Stimulated activated CD4-positive, alpha-beta T cell treated with anti-CD3 and anti-CD28 coated beads, Interleukin-15, amount 100 ng/mL, for 48 hours (primary cell): Measurements from ENCODE around the gene TBC1D9.

Experiments used
- DNase-seq, 2 donors: peaks; one replicate each; pipeline ENCODE4 v3.0.0-alpha.2; 2020; ENCODE audit warnings: low read depth in 2 of 2

TBC1D9 gene

DNA sequence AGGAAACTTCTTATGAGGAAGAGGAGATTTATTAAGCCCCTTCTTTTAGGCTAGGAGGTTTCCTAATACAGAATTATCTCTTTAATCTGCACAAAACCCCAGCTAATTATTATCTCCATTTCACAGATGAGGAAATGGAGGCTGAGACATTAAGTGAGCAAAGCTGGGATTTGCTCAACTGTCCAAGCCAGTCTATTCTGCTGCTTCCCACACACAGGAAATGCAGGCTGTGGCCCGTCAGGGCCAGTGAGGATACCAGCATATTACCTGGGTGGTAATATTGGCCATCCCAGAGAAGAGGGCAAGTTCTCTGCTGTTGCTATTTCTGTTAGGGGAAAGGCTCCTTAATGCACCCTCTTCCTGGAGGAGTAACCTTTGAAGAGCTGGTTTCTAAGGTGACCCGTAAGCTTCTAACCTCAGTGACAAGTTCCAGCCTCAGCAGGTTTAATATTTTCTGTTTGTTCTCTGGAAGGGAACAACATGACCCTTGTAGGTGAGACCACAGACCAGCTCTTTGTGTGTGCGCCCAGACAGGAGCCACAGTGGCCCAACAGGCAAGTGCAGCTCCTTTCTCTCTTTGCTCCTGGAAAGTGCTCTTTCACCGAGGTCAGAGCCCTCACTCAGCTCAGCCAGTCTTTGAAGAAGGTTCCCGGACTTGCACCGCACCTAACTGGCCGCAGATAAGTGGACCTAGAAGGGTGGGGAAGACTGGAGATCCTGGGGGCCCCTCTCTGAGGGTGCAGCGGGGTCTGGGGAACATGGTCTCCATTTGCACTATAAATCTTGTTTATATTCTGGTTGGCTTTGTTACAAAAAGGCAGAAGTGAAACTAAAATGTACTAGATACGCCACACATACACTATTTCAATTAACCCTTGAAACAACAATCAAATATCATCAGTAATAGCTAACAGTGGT lies 35.5 kb downstream of the TBC1D9 start:
- no peak for DNase-seq

DNA sequence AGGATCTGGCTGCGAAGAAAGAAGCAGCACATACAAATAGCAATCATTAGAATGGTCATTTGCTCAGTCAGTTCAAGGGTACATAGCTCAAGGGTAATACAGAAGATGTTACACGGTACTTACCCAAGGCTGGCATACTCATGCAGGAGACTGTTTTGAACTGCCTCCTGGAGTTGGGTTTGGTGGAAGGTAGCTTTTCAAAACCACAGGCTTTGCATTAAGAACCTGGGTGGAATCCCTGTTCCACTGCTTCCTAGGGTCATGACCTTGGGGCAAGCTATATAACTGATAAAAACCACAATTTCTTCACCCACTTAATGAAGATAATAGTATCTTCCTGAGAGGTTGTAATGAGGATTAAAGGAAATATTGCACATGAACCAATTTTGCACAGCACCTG lies 36.5 kb downstream of the TBC1D9 start:
- DNase-seq, result no peak

DNA sequence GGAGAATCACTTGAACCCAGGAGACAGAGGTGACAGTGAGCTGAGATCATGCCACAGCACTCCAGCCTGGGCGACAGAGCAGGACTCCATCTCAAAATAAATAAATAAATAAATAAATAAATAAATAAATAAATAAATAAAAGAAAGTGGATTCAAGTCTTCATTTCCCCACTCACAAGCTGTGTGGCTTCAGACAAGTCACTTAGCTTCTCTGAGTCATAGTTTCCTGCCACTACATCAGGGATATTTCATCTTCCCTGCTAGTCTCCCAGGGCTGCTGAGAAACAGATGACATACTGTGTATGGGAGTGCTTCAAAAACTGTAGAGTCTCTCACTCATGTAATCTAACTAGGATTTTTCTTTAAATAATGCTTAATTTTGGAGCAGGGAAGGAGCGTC lies 37.2 kb downstream of the TBC1D9 start:
- DNase-seq, result no peak

DNA sequence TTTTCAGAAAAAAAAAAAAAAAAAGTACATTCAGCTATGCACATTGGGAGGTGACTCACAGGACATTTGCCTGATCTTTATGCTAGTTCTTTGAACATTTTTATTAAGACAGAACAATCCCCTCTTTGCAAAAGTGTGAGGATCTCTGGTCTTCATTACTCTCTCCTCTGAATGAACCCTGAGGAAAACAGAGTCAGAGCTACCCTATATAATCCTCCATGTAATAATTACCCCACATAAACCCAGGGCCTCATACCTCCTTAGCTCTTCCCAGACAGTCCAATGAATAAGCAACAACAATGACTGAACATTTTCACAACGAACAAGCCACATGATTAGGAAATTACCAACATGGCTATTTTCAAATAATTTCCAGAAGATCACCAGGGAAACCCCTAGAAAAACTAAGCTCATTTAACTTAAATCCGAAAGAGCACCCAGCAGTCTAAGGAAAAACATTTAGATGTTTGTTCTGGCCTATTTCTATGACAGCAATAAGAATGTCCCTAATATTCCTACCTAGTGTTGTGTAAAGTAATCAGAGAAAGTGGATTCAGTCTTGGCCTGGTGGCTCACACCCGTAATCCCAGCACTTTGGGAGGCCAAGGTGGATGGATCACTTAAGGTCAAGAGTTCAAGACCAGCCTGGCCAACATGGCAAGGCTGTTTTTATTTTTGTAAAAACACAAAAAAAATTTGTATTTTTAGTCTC lies 37.8 kb downstream of the TBC1D9 start:
- DNase-seq, result no peak

DNA sequence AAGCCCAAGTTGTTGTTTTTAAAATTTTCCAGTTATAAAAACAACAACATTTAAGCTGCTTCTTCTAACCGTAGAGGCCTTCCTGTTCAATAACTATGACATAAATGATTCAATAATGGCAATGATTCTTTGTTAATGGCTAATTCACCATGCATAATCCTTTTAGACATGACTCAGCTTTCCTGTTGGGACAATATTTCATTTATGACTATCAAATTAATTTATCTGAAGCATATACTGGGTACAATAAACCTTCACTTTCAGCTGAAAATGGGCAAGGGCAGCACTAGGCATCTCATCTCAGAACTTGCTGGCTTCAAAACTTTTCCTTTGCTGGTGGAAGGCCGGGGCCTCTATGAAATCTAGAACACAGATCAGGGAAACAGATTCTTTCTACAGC lies 38.9 kb downstream of the TBC1D9 start:
- DNase-seq, result no peak

DNA sequence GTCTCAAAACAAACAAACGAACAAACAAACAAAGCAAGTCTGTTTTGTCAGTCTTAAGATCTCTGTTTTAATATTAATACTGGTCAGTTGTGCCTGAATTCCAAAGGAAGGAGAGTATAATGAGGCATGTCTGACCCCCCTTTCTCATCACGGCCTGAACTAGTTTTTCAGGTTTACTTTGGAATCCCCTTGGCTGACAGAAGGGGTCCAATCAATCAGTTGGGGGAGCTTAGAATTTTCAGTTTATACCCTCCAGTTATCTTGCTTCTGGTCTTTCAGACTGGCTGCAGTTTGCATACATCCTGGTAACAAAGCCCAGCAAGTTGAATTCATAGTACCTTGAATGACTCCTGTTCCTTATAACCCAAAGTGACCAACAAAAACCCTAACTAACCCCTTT lies 41.1 kb downstream of the TBC1D9 start:
- no peak for DNase-seq

DNA sequence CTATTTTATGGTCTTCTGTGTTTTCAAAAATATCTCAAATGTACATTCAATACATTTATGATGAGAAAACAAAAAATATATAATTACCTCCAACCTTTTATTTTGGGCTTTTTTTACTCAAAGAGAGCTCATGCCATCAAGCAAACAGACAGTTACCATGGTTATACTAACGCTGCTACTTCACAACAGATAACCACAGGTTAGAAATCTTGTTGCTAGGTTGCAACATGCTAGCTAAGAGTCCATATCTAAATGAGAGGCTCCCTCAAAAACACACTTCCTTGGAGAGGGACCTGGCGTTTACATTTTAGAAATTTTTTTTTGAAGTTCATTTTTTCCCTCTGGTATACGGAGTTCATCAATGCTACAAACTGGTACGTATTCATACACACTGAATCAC lies 44.3 kb downstream of the TBC1D9 start:
- no peak for DNase-seq

DNA sequence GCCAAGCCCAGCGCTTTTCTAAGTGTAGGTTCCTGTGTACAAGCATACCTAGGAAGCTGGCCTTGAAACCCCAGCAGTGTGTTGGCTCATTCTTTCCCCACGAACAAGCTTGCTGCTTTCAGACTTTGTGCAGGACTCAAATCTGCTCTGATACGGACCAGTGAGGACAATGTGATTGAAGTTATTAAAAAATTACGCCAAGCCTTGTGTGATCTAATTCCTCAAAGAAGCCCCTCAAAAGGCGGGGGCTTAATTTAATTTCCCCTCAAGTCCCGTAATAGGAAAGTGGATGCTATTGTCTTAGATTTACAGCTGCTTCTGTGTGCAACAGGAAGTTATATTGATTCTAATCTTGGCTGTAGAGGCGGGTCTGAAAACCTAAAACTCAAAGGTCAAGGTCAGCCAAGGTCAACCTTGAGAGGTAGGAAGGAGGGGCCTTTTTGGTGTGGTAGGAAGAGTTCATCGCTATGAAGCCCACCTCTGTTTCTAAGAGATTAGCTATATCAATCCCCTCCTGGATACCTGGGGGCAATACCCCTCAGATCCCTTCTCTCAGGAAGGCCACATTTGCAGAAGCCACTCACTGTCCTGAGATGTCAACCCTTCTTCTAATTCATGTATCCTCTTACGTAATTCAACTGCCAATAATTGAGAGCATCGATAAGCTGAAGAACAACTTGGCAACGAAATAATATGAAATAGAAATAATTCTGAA lies 45.1 kb downstream of the TBC1D9 start:
- no peak for DNase-seq

DNA sequence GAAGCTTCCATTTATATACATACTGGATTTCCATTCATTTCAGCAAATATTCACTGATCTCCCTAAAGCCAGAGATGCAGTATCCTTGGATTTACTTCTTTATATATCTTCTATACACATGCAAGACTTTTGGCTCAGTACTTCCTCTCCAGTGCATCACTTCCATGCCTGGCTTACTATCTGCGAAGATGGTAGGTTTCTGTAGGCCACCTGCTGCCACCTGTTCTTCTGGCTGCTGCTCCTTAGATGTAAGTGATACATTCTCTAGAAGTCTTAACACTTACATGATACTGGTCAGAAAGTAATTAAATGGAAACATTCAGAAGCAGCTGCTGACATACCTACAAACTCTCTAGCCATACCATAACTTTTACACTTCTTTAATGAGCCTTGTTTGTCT lies 48.9 kb downstream of the TBC1D9 start:
- no peak for DNase-seq

DNA sequence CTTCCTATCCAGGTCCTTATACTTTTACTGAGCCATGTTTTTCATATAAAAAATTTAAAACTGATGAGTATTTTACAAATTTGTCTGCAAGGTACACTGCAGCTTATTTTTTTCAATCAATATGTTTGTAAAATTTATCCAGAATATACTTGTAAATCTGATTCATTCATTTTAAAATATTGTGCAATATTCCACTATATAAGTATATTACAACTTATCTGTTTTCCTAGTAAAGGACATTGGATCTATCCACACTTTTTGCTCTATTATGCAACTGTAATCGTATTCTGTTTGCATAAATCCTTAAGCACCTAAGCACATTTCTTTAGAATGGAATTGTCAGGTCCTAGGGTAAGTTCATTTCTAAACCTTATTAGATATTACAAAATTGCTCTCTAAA lies 49.5 kb downstream of the TBC1D9 start:
- no peak for DNase-seq

DNA sequence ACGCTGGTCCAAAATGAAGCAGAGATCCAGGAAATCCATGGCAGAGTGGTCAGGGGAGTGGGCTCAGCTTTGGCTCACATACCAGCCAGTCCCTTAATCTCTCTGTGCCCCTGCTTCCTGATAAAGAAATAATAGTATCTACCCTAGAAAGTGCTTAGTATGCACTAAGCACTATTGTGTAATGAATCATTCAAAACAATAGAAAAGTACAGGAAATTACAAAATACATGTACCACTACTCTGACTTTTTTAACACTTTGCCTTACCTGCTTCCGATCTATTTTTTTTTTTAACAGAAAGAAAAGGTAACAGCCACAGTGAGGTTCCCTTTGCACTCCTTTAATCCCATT lies 49.9 kb downstream of the TBC1D9 start:
- DNase-seq, result no peak

DNA sequence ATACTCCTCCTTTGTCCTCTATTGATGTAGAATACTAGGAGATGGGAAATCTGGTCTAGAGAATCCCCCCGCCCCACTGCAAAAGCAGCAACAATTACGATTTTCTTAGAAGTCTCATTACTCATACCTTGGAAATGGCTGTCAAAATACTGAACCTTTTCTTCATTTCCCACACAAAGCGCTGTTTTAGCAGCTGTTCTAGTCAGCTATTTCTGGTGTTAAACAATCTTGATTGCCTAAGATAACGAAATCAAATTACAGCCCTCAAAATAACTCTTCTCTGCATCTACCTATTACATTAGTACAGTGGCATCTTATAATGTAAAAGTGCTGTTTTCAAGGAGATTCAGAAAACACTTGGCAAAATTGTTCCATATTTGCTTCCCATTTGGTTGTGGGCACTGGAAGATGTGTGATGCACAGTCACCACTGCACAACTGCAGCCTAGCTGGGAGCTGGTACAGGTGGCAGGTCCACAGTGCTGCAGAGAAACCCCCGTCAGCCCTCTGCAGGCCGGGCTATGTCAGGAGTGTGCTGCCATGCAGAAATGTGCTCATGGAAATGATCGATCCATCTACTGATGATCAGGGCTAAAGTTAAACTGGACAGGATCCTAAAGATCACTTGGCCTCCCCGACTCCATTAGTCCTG lies 50.4 kb downstream of the TBC1D9 start:
- no peak for DNase-seq

DNA sequence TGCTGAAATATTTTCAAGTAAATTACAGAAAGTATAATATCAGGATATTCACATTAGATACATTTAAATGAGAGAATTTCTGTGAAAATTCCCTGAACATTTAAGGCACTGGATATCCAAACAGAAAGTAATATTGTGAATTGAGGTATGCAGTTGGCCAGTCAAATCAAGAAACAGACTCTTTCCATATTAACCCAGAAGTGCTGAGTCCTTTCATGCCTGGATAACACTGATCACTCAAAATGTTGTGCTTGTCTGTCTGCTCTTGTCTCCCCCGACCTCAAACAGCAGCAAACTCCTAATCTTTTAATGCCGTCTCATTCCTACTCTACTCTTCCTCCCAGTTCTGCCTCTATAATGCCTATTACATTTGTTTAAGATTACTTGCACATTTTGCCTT lies 51.2 kb downstream of the TBC1D9 start:
- no peak for DNase-seq

DNA sequence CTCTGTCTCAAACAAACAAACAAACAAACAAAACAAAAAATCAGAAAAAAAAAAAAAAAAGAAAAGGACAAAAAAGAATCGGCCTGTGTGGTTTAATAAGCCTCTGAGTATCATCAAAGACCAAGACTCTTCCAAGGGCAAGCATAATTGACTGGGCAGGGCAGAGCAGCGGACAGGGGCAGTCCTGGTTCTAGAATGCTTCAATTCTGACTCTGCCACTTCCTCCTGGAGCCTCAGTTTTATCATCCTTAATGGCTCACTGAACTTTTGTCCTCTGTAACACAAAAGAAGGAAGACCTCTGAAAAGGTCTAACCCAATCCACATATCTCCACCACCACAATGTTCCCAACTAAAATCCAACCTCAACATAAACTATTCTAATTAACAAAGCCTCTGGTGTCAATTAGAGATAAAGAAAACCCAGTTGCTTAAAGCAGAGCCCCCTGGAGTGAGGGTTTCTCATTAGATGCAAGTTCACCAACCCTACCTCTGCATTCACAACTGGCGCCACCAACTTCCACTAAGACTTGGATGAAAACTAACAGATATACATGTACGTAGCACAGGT lies 51.7 kb downstream of the TBC1D9 start:
- DNase-seq, result no peak

DNA sequence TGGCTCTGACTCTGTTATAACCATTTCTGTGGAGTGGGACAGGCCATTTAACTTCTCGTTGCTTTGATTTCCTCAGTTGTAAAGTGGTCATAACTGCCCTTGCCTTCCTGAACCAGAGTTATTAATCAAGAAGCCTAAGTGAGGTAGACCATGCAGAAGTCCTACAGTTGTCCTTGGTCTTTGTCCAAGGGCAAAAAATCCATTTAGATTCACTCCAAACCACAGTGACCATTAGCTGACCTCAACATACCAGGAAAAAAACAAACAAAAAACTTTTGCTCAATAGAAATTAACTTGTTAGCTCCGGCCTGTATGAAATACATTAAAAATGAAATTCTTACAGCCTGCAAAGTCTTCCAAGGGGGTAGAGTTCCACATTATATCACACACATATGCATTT lies 52.7 kb downstream of the TBC1D9 start:
- no peak for DNase-seq

DNA sequence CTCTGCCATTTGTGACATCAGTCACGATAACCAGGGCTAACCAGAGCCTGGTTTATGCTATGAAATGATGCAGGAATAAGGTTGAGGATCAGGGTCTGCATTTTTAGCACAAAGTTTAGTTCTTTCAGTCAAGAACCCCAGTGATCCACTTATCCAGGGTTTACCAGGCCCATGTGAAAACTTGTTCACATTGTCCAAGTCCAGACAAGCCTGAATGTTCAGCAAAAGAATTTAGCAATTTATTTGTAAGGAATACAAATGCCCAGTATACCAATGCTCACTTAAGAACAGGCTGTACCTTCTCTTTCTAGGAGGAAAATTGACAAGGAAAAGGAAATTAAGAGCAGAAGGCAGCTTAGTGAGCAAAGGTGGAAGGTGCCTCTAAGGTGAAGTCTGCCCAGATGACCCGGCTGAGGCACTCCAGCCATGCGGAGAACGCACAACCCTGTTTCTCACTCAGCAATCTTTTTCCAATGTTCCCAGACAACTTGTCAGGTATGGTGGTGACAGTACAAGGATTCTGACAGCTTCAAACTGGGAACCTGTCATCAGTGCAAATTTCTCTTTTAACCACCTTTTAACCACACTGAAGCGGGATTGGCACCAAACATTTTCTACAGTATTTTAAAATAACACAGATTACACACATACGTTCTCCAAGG lies 54.0 kb downstream of the TBC1D9 start:
- DNase-seq, result no peak

DNA sequence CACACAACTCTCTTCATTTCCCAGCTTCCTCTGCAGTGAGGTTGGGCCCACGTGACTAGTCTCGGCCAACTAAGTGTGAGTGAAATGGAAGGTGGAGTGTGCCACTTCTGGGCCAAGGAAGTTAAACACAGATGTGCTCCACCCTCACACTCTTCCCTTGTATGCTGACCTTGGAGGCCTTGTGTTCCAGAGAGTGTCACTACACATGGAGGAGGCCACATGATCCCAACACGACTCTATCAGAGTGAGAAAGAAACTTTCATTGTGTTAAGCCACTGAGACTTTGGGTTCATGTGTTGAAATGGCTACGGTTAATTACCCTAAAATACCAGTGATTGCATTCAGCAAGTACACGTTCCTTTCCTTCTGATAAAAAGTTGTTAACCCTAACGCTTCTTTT lies 55.1 kb downstream of the TBC1D9 start:
- DNase-seq, result no peak

DNA sequence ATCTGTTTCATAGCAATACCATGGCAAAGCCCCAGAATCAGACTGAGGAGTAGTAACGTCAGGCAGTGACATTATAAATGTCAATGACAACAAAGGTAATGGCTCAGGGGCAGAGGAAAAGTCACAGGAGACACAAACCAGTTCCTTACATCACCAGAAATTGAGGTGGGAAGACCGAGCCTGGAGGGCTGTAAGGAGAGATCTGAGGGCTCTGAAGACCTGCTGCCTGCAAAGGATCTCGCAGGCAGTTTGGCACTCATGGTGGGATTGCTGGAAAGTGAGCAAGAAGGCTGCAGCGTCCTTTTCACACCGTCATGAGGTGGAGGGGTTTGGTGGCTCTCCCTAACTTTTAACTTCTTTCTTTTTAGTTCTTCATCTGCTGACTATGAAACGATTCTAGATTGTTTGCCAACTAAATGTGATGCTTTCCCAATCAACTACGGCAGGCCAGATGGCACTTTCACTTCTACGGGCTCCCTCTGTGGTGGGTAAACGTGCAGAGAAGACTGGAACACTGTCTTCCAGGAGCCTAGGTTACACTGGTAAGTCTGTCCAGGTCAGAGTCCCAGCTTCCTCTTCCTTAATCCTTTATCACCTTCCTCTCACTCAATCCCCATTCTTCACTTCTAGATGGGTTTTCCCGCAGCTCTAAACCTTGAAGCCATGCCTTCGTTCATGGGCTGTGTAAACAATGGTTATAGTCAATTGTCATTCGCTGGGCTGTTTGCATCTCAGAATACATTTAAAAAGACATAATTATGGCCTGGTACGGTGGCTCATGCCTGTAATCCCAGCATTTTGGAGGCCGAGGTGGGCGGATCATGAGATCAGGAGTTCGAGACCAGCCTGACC lies 58.2 kb downstream of the TBC1D9 start:
- no peak for DNase-seq

DNA sequence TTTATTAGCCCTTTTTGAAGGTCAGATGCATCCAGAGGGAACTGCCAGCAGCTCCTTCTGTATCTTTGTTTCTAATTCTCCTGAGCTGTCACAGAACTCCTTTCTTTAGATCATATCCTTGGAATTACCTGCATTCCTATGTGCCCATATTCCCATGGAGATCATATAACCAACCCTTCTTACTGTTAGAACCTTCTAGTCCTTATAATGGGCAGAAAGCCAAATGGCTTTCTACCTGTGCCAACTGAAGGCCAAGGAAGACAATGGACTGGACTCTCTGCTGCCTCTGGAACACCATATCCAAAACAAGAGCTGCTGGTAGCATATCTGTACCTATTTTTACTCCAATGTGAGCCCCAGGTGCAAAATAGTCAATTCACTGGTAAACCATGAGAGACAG lies 60.7 kb downstream of the TBC1D9 start:
- DNase-seq, result no peak

DNA sequence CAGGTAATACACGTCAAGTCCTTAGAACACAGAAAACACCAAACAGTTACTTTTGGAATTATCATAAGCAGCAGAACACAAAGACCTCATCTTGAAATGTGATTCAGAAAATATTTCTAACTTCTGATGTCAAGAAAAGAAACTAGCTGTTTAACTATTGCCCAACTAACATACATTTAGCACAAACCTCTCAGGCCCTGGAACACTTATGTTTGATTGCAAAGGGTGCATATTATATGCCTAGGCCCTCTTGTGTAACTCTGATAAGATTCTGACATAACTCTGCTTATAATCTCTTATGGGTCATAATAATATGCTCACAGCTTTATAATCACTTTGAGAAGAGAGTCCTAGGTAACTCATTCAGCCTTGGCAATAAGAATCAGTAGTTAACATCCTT lies 62.6 kb downstream of the TBC1D9 start:
- DNase-seq, result no peak
